Memory B cell (primary cell): ENCODE results near the gene HIC1.
A peak's percentile ranks its signal among the peaks of the same experiment; 100 is the strongest.

Experiments used
- ATAC-seq: fragments of 150-1000 bp; cut with Tn5 transposase; 2 replicates; pipeline ENCODE4 v1.10.0; 2021; ENCODE audit warnings: low read depth, mild to moderate bottlenecking, moderate library complexity
- DNase-seq, 2 donors: peaks; one replicate each; pipeline ENCODE4 v3.0.0; 2022; ENCODE audit warnings: low spot score in 2 of 2
- H3K27ac Mint-ChIP-seq: one replicate; pipeline ENCODE4 v1.8.0; 2022; ENCODE audit warnings: mild to moderate bottlenecking, moderate library complexity, mixed read lengths
- H3K27me3 Mint-ChIP-seq: one replicate; pipeline ENCODE4 v1.8.0; 2022; ENCODE audit warnings: mixed read lengths
- H3K36me3 Mint-ChIP-seq: one replicate; pipeline ENCODE4 v1.8.0; 2022; ENCODE audit warnings: mild to moderate bottlenecking, mixed read lengths
- H3K4me1 Mint-ChIP-seq: one replicate; pipeline ENCODE4 v1.8.0; 2022; ENCODE audit warnings: mixed read lengths
- H3K4me3 Mint-ChIP-seq: one replicate; pipeline ENCODE4 v1.8.0; 2022; ENCODE audit warnings: mild to moderate bottlenecking, moderate library complexity, mixed read lengths
- H3K9me3 Mint-ChIP-seq: one replicate; pipeline ENCODE4 v1.8.0; 2022; ENCODE audit warnings: mixed read lengths

Gene HIC1

DNA sequence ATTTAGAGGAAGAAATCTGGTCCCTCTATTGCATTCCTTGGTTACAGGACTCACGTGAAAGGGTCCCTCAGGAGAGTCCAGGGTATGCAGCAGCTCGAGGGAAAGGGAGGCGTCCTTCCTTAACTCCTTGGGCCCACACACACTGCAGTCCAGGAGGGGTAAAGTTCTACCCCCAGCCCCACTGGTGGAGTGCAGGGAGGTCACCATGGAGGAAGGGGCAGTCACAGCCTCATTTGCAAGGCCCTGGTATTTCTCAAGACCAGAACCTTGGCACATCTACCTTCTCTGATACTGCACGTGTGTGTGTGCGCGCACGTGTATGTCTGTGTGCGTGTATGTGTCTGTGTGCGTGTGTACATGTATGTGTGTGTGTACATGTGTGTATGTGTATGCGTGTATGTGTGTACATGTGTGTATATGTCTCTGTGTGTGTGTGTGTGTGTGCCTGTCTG, 11.1 kb downstream of the HIC1 start:
- peaks cover 14% of the 10 kb centered on the region for H3K36me3 Mint-ChIP-seq
- DNase-seq: no peak
- peaks cover 35% of the 10 kb centered on the region for H3K4me1 Mint-ChIP-seq
- H3K9me3 Mint-ChIP-seq: no peaks in the 10 kb centered on the region
- no peaks in the 10 kb centered on the region for H3K27me3 Mint-ChIP-seq
- no peak overlapping the region for H3K27ac Mint-ChIP-seq
- ATAC-seq: no peak
- H3K4me3 Mint-ChIP-seq: no peak overlapping the region

DNA sequence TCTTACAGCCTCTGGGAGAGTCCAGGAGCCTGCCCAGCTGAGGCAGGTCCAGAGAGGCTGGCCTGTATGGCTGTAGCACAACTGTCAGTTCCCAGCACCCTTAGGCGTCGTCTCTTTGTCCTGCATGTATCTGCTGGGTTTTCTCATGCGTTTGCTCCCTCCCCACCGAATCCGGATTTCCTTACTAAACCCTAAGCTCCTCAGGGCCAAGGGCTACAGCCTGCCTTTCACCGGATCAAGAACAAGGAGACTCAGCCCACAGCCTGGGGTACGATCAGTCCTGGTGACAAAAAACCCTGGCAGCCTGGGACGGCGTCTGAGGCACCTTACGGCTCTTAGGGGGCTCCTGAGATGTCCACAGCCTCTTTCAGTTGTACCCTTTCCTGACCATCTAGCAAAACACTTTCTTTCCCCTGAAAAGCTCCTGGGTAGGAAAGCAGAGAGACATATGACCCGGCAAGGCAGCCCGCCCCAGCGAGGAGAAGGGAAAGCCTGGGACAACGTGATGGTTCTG, 12.2 kb downstream of the HIC1 start:
- DNase-seq (no peak), ATAC-seq (no peak)
- H3K27ac Mint-ChIP-seq: no peak overlapping the region
- H3K36me3 Mint-ChIP-seq: peaks cover 17% of the 10 kb centered on the region
- peaks cover 39% of the 10 kb centered on the region for H3K4me1 Mint-ChIP-seq
- no peaks in the 10 kb centered on the region for H3K9me3 Mint-ChIP-seq
- no peak overlapping the region for H3K4me3 Mint-ChIP-seq
- H3K27me3 Mint-ChIP-seq: no peaks in the 10 kb centered on the region

DNA sequence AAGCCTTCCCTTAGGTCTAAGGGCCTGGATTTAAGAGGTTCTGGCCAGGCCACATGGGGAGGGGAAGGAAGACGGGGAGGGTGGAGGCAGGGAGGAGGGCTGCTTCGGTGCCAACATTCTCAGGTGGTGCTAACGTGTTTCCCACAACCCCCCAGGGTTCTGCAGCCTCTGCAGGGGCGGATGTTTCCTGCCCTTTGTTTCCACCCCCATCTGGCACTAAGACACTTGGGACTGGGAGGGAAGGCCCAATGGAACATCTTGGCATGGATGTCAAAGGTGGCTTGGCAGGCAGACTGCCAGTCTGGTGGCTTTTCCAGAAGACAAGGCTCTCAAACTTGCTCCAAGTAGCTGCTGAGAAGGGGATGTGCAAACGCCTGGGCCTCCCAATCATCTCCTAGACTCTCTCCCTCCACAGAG, 12.7 kb downstream of the HIC1 start:
- H3K4me1 Mint-ChIP-seq: peaks cover 39% of the 10 kb centered on the region
- peaks cover 19% of the 10 kb centered on the region for H3K36me3 Mint-ChIP-seq
- H3K4me3 Mint-ChIP-seq: no peak overlapping the region
- ATAC-seq (no peak), DNase-seq (no peak)
- H3K27me3 Mint-ChIP-seq: no peaks in the 10 kb centered on the region
- H3K9me3 Mint-ChIP-seq: no peaks in the 10 kb centered on the region
- H3K27ac Mint-ChIP-seq: no peak overlapping the region

DNA sequence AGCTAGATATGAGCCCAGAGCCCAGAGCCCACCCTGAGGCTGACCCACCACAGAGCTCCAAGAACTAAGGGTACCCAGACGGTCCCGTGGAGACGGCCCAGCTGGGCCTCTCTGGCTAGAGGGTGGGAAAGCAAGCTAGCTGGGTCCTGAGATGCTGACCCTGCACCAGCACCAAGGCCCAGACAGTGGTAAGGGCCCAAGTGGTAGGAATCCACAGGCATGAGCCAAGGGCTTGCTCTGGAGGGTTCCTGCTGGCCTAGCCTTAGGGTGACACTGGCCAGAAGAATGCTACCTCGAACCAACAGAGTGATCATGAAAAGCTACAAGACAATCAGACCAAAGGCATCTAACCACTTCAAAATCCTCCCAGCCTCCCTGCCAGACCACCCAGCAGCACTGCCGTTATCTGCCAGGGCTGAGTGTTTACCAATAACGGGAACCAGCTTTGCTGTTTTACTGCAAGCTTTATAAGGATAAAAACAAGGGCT, 13.2 kb downstream of the HIC1 start:
- Mint-ChIP-seq H3K36me3 (peaks cover 19% of the 10 kb centered on the region), H3K4me3 (no peak overlapping the region), H3K4me1 (peaks cover 39% of the 10 kb centered on the region), H3K9me3 (no peaks in the 10 kb centered on the region), H3K27me3 (no peaks in the 10 kb centered on the region), H3K27ac (no peak overlapping the region)
- ATAC-seq (no peak), DNase-seq (no peak)

DNA sequence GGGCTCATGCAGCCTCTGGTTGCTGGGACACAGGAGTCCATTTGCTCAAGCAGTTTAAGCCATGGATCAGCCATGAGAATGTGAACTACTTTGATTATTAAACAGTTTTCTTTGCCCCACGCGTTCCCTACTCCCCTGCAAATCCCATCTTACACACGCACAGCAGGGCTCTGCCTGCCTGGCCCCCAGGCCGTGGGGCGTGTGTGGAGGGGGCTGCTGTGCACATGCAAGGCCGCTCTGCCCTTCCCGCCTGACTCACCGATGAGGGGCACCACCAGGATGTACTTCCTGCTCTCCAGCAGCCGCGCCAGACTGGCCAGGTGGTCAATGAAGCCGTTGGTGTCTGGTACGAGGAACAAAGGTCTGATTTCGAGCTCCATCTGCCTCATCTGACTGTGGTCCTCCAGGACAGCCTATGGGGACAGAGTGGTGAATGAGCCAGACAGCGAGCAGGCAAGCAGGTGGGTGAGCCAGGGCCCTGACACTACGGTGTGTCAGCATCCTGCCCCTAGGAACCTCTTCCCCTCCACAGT, 13.7 kb downstream of the HIC1 start:
- Mint-ChIP-seq H3K9me3 (no peaks in the 10 kb centered on the region), H3K4me1 (peaks cover 35% of the 10 kb centered on the region), H3K27ac (no peak overlapping the region), H3K4me3 (no peak overlapping the region), H3K36me3 (peaks cover 19% of the 10 kb centered on the region), H3K27me3 (no peaks in the 10 kb centered on the region)
- no peak for DNase-seq
- ATAC-seq: no peak

DNA sequence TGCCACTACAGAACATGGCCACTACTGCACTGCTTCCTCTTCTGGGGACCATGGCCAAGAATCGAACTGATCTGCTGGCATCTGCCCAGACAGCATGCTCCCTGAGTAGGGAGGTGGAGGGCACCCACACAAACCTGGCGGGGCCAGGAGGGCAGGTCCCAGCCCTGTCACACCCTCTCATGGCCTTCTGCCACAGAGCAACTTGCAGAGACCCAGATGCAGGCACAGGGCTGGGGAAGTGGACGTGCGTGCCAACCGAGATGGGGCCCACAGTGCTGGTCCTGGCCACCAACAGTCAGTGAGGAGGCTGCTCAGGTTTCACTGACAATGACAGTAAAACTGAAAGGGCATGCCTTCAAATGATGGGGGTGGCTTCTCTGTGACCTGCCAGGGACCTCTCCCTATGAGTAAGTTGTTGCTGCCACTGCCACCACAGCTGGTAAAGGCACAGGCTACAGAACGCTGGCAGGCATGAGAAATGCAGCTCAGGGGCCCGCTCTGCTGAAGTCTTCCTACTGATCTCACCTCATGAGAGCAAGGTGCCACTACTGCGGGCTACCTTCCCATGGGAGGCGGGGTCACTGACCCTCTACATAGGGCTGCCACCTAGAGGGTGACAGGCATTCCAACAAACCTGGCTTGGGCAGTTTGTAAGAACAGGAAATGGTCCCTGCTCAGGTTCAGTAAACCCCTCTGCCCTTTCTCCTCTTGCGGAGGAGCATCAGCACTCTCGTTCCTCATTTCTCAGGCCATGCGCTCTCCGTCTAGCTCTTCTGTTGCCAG, 15.5 kb downstream of the HIC1 start:
- Mint-ChIP-seq H3K27ac (peak overlapping the region; percentile 17), H3K4me3 (no peak overlapping the region), H3K9me3 (no peaks in the 10 kb centered on the region), H3K4me1 (peaks cover 22% of the 10 kb centered on the region), H3K36me3 (peaks cover 17% of the 10 kb centered on the region), H3K27me3 (no peaks in the 10 kb centered on the region)
- ATAC-seq (peak; percentile 73), DNase-seq (no peak)

DNA sequence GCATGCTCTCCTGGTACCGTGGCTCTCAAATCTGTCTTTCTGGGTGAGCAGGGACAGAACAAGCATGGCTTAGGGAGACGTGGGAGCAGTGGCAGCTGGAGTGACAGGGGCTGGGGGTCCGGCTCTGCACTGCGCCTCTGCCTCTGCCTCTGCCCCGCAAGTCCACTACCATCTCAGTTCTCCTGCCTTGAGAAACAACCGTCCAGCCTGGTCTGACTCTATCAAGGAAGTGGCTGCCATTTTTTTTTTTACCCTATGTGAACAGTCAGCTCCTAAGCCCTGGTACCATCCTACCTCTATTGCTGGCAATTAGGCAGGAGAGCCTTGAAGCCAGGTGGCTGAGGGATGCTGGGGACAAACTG, 16.1 kb downstream of the HIC1 start:
- DNase-seq (no peak), ATAC-seq (no peak)
- Mint-ChIP-seq H3K9me3 (no peaks in the 10 kb centered on the region), H3K4me3 (no peak overlapping the region), H3K4me1 (peaks cover 20% of the 10 kb centered on the region), H3K27ac (no peak overlapping the region), H3K36me3 (peaks cover 17% of the 10 kb centered on the region), H3K27me3 (no peaks in the 10 kb centered on the region)

DNA sequence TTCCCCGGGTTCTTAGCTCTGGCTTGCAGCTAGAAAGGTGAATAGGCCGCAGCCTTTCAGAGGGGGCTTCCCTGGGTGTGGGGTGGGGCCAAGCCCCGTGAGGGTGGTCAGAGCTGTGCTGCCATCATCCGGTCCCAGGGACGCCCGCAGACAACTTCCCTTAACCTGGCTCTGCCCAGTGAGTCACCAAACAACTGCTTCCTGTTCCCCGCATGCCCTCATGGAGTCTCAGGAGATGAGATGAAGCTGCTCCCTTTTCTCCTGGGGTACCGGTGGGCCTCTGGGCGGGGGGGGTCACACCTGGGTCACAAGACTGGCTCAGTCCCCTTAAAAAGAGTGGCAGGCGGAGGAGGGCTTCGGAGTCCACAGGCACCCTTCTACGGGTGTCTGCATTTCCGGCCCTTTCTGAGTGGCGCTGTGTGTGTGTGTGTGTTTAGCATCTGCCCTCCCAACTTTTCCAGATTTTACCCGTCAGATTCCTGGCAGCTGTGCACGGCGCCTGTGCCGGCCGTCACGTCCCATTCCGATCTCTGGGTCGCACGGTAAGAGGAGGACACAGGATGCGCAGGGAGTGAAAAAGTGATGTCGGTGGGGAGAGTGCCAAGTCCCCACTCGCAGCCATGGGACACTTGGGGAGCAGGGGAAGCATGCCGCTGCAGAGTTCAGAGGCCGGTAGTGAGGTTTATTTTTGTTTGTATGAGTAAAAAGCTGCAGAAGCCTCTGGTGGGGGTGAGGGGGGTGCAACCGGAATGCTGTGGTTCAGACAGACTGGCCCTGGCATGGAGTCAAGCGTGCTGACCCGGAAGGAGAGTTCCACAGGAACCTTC, 16.8 kb downstream of the HIC1 start:
- no peak for ATAC-seq
- H3K4me3 Mint-ChIP-seq: no peak overlapping the region

DNA sequence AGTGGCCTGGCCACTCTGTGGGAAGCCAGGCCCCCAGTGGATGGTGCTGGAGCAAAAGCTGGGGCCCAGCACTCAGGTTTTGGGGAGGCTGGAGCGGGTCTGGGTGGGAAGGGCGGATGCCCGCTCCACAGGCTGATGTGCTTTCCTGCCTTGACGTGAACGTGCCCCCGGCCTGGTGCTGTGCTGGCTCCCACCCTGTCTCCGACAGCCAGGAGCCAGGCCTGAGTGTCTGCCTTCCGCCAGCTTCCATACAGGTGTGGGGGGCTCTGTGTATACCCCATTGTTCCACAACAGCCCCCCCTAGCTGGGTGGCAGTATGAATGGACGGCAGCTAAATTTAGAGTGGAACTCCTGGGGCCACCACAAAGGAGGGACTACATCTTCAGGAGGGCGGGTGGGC, 20.0 kb downstream of the HIC1 start:
- no peaks in the 10 kb centered on the region for H3K9me3 Mint-ChIP-seq
- no peak overlapping the region for H3K4me3 Mint-ChIP-seq
- DNase-seq (no peak), ATAC-seq (no peak)
- H3K4me1 Mint-ChIP-seq: peaks cover 13% of the 10 kb centered on the region
- no peaks in the 10 kb centered on the region for H3K27me3 Mint-ChIP-seq
- peaks cover 25% of the 10 kb centered on the region for H3K36me3 Mint-ChIP-seq
- no peak overlapping the region for H3K27ac Mint-ChIP-seq

More for the DNA sequence above, 16.8 kb downstream of the HIC1 start:
- Mint-ChIP-seq H3K4me1 (peaks cover 18% of the 10 kb centered on the region), H3K27me3 (no peaks in the 10 kb centered on the region), H3K9me3 (no peaks in the 10 kb centered on the region), H3K27ac (no peak overlapping the region), H3K36me3 (peaks cover 17% of the 10 kb centered on the region)
- DNase-seq: no peak

DNA sequence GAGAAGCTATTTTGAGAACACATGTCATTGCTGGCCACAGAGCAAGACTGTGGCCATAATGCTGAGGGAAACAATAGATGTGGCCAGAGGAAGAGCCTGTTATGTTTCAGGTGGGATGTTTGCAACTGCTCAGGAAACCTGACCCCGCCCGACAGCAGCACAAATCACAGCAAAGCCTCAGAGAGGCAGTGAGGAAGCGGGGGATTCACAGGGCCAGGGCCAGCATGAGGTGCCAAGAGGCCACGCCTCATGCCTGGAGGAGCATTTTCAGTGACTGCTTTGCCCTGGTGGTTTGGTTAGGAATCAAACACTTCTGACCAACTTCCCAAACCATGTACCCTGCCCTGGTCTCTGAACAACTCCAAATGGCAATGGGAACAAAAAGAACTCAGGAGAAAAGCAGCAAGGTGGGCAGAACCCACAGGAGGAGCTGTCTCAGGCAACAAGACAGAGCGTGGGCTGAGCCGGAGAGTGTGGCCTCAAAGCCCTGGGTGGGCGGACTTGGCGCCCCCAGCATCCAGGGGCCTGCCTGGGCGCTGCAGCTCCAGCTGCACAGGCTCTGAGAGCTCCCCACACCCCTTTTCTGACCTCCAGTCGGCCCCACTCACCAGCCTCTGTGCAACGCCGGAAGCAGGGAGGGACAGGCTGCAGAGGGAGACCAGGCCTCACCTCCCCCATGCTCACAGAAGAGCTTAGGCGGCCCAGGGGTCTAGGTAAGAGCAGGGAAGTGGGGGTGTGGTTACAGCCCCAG, 20.6 kb downstream of the HIC1 start:
- no peaks in the 10 kb centered on the region for H3K9me3 Mint-ChIP-seq
- ATAC-seq (no peak), DNase-seq (no peak)
- peaks cover 25% of the 10 kb centered on the region for H3K36me3 Mint-ChIP-seq
- no peak overlapping the region for H3K27ac Mint-ChIP-seq
- no peaks in the 10 kb centered on the region for H3K27me3 Mint-ChIP-seq
- H3K4me3 Mint-ChIP-seq: no peak overlapping the region
- H3K4me1 Mint-ChIP-seq: peaks cover 9% of the 10 kb centered on the region

DNA sequence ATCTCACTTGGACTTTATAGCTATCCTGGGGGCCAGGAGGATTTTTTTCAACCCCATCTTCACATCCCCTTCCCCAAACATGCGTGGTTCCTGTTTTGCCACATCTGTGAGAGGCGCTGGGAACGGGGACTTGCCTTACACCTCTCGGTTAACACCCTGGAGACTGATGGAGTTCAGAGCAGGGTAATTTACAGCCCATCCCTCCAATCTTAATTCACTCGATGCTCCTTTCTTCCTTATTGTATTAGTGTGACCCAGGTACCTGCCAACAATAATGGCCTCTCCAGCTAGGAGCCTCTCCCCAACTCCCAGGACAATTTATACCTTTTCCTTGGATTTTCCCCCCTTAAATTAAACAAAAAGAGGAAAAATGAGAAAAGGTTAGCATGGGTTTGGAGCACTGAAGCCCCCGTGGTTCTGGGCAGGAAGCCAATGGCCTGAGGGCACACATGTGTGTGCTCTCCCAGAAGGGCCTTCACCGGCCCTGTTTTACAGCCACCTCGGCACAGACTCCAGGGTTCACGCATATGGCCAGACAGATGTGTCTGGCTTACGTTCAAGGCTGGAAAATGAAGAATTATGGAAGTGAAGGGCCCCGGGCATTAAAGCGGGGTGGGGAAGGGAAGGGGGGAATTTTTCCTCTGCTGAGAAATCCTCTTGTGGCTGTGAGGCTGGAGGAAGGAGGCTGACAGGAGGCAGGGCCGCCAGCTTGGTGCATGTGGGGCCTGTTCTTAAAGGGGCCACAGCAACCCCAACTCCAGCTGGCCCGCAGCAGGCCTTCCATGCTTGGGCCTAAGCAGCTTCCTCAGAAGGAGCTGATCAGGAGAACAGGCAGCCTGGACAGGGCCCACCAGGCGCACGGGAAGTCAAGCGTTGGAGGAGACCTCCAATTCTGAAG, 21.4 kb downstream of the HIC1 start:
- H3K4me3 Mint-ChIP-seq: no peak overlapping the region
- H3K36me3 Mint-ChIP-seq: peaks cover 29% of the 10 kb centered on the region
- peaks cover under 1% of the 10 kb centered on the region for H3K4me1 Mint-ChIP-seq

DNA sequence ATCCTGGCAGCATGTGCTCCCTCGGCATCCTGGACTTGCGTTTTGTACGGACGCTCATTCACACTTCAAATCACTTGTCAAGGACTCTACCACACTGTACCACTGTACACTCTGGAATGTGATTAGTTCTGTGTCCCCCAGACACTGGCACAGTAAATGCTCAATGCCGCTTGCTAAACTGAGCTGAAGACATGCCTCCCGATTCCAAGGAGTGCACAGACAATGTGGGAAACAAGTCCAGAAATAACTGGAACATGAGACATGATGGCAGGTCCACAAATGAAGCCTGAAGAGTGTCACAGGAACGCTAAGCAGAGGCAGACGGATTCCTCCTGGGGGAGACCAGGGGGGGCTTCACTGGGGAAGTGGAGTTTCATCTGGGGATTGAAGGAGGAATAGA, 22.1 kb downstream of the HIC1 start:
- DNase-seq: no peak
- H3K27me3 Mint-ChIP-seq: no peaks in the 10 kb centered on the region
- H3K4me1 Mint-ChIP-seq: no peaks in the 10 kb centered on the region
- H3K27ac Mint-ChIP-seq: no peak overlapping the region
- peaks cover 31% of the 10 kb centered on the region for H3K36me3 Mint-ChIP-seq
- no peak for ATAC-seq
- no peak overlapping the region for H3K4me3 Mint-ChIP-seq
- H3K9me3 Mint-ChIP-seq: no peaks in the 10 kb centered on the region

More for the DNA sequence above, 21.4 kb downstream of the HIC1 start:
- H3K9me3 Mint-ChIP-seq: no peaks in the 10 kb centered on the region
- no peak for DNase-seq
- no peaks in the 10 kb centered on the region for H3K27me3 Mint-ChIP-seq
- no peak overlapping the region for H3K27ac Mint-ChIP-seq
- no peak for ATAC-seq

DNA sequence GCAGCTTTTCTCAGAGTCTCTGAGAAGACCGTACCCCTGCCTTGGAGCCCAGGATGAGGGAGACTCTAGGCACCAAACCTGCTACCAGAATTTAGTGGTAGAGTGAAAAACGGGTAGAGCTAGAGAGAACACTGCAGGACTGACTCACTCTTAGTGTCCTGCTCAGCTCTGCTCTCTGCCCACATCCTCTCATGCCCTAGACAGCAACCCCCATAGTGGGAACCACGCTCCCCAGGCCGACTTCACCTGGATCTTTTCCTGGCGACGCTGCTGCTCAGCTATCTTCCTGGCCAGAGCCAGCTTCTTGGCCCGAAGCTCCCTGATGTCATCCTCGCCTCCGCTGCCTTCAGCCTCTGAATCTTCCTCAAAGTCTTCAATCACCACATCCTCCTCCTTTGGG, 26.7 kb downstream of the HIC1 start:
- Mint-ChIP-seq H3K36me3 (peaks cover 35% of the 10 kb centered on the region), H3K27me3 (no peaks in the 10 kb centered on the region), H3K4me1 (peaks cover 20% of the 10 kb centered on the region), H3K4me3 (no peak overlapping the region), H3K9me3 (no peaks in the 10 kb centered on the region), H3K27ac (no peak overlapping the region)
- no peak for DNase-seq
- no peak for ATAC-seq
